Measurements from ENCODE around the gene ETV4.

GRCh38 chr17:43528988-43529814 lies 16.9 kb downstream of the ETV4 start:
- TF ChIP-seq EP300 (IDR thresholded peaks at IDR 0.05; ENCODE audit: borderline replicate concordance) (no peak), TAF1 (IDR thresholded peaks at IDR 0.05; ENCODE audit: low read depth) (no peak), YY1 (IDR thresholded peaks at IDR 0.05; ENCODE audit: low read depth) (no peak), MAX (IDR thresholded peaks at IDR 0.05) (no peak), REST (IDR thresholded peaks at IDR 0.05; ENCODE audit: low read depth) (no peak), CEBPB (IDR thresholded peaks at IDR 0.05) (no peak)
